ENCODE measurements around the gene MITF.

- TF ChIP-seq POLR2AphosphoS5 (IDR thresholded peaks at IDR 0.05) = no peak
- TF ChIP-seq CTCF (IDR thresholded peaks at IDR 0.05; ENCODE audit: poor library complexity, severe bottlenecking) = no peak
- no peak for TF ChIP-seq TAF1 (IDR thresholded peaks at IDR 0.05; ENCODE audit: low read depth)
- no peak for TF ChIP-seq EZH2 (IDR thresholded peaks at IDR 0.05; ENCODE audit: borderline replicate concordance, insufficient read depth, low read length, poor library complexity, severe bottlenecking)
- TF ChIP-seq MXI1 (conservative IDR thresholded peaks at IDR 0.05; ENCODE audit: poor library complexity, severe bottlenecking) = no peak
- TF ChIP-seq EP300 (conservative IDR thresholded peaks at IDR 0.05; ENCODE audit: poor library complexity, severe bottlenecking) = no peak
- TF ChIP-seq REST (IDR thresholded peaks at IDR 0.05; ENCODE audit: borderline replicate concordance) = no peak
- TF ChIP-seq SMC3 (conservative IDR thresholded peaks at IDR 0.05; ENCODE audit: poor library complexity) = no peak
Observed at GRCh38 chr3:69737392-69737791, 1.9 kb upstream of the MITF start.
